ENCODE measurements around the gene OSBPL10.

- TF ChIP-seq CTCF (IDR thresholded peaks at IDR 0.05) (no peak), POLR2A (IDR thresholded peaks at IDR 0.05) (no peak)
These were observed 121.8 kb downstream of the OSBPL10 start for GRCh38 chr3:31859245-31859644.

Data from prostate gland (tissue), 2 donors.